A549 (cell line): Measurements from ENCODE around the gene RNF130.

Experiments used
- CEBPB ChIP-seq, 2 experiments: fragments of >200 bp in 1 of 2; sonication (Bioruptor Twin) in 1 of 2; formaldehyde crosslinking in 1 of 2; IDR thresholded peaks; 2 replicates each; pipeline ENCODE4 v1.6.1; 2012 to 2016
- ELK1 ChIP-seq: fragments of 150-350 bp; IDR thresholded peaks from 2 replicates; pipeline ENCODE4 v1.6.1; 2014; ENCODE audit warnings: low read depth, mild to moderate bottlenecking, low read length
- FOSL2 ChIP-seq, 2 experiments: fragments of 450-650 bp in 1 of 2; fragments of >200 bp in 1 of 2; sonication (Bioruptor Twin) in 1 of 2; formaldehyde crosslinking; IDR thresholded peaks; 2 replicates each; pipeline versions ENCODE4 v1.5.0 to v1.6.1; 2016 to 2020; ENCODE audit warnings: mild to moderate bottlenecking in 1 of 2, moderate library complexity in 1 of 2
- JUN ChIP-seq, 2 experiments: fragments of >200 bp; sonication (Bioruptor Twin); formaldehyde crosslinking; IDR thresholded peaks; 2 replicates in 1 of 2; 3 replicates in 1 of 2; pipeline ENCODE4 v1.6.1; 2016 to 2017
- JUNB ChIP-seq: fragments of >200 bp; sonication (Bioruptor Twin); formaldehyde crosslinking; IDR thresholded peaks from 2 replicates; pipeline ENCODE4 v1.6.1; 2016
- MYC ChIP-seq: IDR thresholded peaks from 2 replicates; pipeline ENCODE4 v1.6.1; 2012; ENCODE audit warnings: mild to moderate bottlenecking, inconsistent platforms, low read length, improper control_type of control experiment, borderline replicate concordance
- PHF8 ChIP-seq: fragments of 200-600 bp; sonication (generic); IDR thresholded peaks from 2 replicates; pipeline ENCODE4 v1.6.1; 2016; ENCODE audit warnings: low read depth, mild to moderate bottlenecking, antibody characterized with exemption, moderate library complexity, borderline replicate concordance
- POLR2A ChIP-seq: IDR thresholded peaks from 2 replicates; pipeline ENCODE4 v1.6.1; 2012; ENCODE audit warnings: mild to moderate bottlenecking, low read length
- POLR2AphosphoS2 ChIP-seq: conservative IDR thresholded peaks from 2 replicates; pipeline ENCODE4 v1.6.1; 2012; ENCODE audit warnings: low read length, improper control_type of control experiment, inconsistent platforms
- REST ChIP-seq: fragments of 200-600 bp; sonication (generic); IDR thresholded peaks from 2 replicates; pipeline ENCODE4 v1.6.1; 2016; ENCODE audit warnings: antibody characterized with exemption, mild to moderate bottlenecking, moderate library complexity
- RNF2 ChIP-seq: fragments of 200-600 bp; sonication (generic); IDR thresholded peaks from 2 replicates; pipeline ENCODE4 v1.6.1; 2016; ENCODE audit warnings: low read depth, mild to moderate bottlenecking, antibody characterized with exemption, moderate library complexity, borderline replicate concordance
- SREBF2 ChIP-seq: fragments of 450-650 bp; IDR thresholded peaks from 2 replicates; pipeline ENCODE4 v1.6.1; 2014; ENCODE audit warnings: mild to moderate bottlenecking, moderate library complexity
- ZNF302 ChIP-seq: fragments of 250-450 bp; sonication (Bioruptor Pico); IDR thresholded peaks from 2 replicates; pipeline ENCODE4 v1.9.0; 2021; ENCODE audit warnings: inconsistent platforms, mild to moderate bottlenecking, moderate library complexity
- TF ChIP-seq, protein P1 (sequence below): fragments of >200 bp; sonication (Bioruptor Twin); formaldehyde crosslinking; IDR thresholded peaks from 3 replicates; pipeline ENCODE4 v1.5.1; 2016

DNA sequence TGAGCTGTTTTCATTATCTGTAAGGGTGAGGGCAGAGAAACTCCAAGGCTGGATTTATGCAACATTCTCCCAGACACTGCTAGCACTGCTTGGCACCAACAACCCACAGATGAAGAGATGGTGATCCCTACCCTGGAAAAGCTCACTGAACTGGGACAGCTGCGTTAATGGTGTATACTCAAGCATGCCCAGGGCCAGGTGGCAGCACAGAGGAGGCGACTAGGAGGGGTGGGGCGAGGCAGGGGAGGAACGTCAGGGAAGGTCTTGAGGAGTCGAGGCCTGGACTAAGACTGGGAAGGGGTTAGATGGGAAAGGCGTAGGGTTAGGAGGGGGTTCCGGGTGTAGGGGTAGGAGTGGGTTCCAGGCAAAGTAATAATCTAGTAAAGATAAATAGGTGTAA lies 90.8 kb downstream of the RNF130 start:
- TF ChIP-seq, protein P1, sequence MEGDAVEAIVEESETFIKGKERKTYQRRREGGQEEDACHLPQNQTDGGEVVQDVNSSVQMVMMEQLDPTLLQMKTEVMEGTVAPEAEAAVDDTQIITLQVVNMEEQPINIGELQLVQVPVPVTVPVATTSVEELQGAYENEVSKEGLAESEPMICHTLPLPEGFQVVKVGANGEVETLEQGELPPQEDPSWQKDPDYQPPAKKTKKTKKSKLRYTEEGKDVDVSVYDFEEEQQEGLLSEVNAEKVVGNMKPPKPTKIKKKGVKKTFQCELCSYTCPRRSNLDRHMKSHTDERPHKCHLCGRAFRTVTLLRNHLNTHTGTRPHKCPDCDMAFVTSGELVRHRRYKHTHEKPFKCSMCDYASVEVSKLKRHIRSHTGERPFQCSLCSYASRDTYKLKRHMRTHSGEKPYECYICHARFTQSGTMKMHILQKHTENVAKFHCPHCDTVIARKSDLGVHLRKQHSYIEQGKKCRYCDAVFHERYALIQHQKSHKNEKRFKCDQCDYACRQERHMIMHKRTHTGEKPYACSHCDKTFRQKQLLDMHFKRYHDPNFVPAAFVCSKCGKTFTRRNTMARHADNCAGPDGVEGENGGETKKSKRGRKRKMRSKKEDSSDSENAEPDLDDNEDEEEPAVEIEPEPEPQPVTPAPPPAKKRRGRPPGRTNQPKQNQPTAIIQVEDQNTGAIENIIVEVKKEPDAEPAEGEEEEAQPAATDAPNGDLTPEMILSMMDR: no peak
- TF ChIP-seq ZNF302 (no peak), POLR2A (no peak), SREBF2 (no peak), REST (no peak), FOSL2 (IDR thresholded peaks at IDR 0.05) (no peak), FOSL2 (CRISPR knock-in tag; IDR thresholded peaks at IDR 0.05) (no peak), ELK1 (no peak), JUN (IDR thresholded peaks at IDR 0.05) (no peak), JUNB (no peak), POLR2AphosphoS2 (no peak), PHF8 (no peak), MYC (no peak), RNF2 (no peak), CEBPB (IDR thresholded peaks at IDR 0.05) (no peak)
